Measurements from ENCODE around the gene TBL1XR1. TPM values are rescaled to one million over a fixed set of nuclear protein-coding genes. Genes with fewer than 3 reads are reported as not detected.

Gene TBL1XR1
- total RNA-seq, 4 donors from 2014 or later = 66.0 to 79.8 (median 72.4) TPM

- Histone ChIP-seq H3K27ac (no peak overlapping the region), H3K4me1 (peaks cover 11 to 92% (median 18%) of the 10 kb centered on the region in 3 donors), H3K4me3 (no peak overlapping the region), H3K9me3 (no peaks in the 10 kb centered on the region), H3K36me3 (no peaks in the 10 kb centered on the region), H3K27me3 (no peaks in the 10 kb centered on the region)
- WGBS, 2 donors = 61 to 71% methylated on average over 7 of the region's 7 CpGs
- no peak for DNase-seq
- TF ChIP-seq CTCF (IDR thresholded peaks at IDR 0.05) (no peak), POLR2A (IDR thresholded peaks at IDR 0.05) (no peak)
- intact Hi-C loops (cut with DNase I) = no loop called here
Observed at GRCh38 chr3:177106184-177106583, 91.1 kb downstream of the TBL1XR1 start.

GRCh38 chr3:177105623-177106022 is 91.7 kb downstream of the TBL1XR1 start:
- Histone ChIP-seq H3K27ac (no peak overlapping the region), H3K4me3 (no peak overlapping the region), H3K27me3 (no peaks in the 10 kb centered on the region), H3K9me3 (no peaks in the 10 kb centered on the region), H3K4me1 (peaks cover 11 to 87% (median 18%) of the 10 kb centered on the region in 3 donors), H3K36me3 (no peaks in the 10 kb centered on the region)
- 75 to 85% methylated on average over 3 to 4 of the region's 4 CpGs for WGBS, 2 donors
- DNase-seq = no peak
- intact Hi-C loops (cut with DNase I) = no loop called here
- TF ChIP-seq CTCF (IDR thresholded peaks at IDR 0.05) (no peak), POLR2A (IDR thresholded peaks at IDR 0.05) (no peak)

GRCh38 chr3:177104299-177104992 is 92.8 kb downstream of the TBL1XR1 start:
- no peak overlapping the region for H3K4me3 ChIP-seq
- peaks cover 2 to 75% (median 12%) of the 10 kb centered on the region in 3 donors for H3K4me1 ChIP-seq
- no peak overlapping the region for H3K27ac ChIP-seq
- H3K9me3 ChIP-seq = no peaks in the 10 kb centered on the region
- no peaks in the 10 kb centered on the region for H3K27me3 ChIP-seq
- intact Hi-C loops (cut with DNase I) = no loop called here
- 85 to 86% methylated on average over 6 of the region's 6 CpGs for WGBS, 2 donors
- H3K36me3 ChIP-seq = no peaks in the 10 kb centered on the region
- DNase-seq = no peak
- TF ChIP-seq CTCF (IDR thresholded peaks at IDR 0.05) = no peak
- TF ChIP-seq POLR2A (IDR thresholded peaks at IDR 0.05) = no peak

- TF ChIP-seq CTCF (IDR thresholded peaks at IDR 0.05) = no peak
- TF ChIP-seq POLR2A (IDR thresholded peaks at IDR 0.05) = no peak
- intact Hi-C loops (cut with DNase I) = no loop called here
- H3K4me1 ChIP-seq = peaks cover 0 to 56% (median 6%) of the 10 kb centered on the region in 3 donors
- H3K36me3 ChIP-seq = no peaks in the 10 kb centered on the region
- no peak for DNase-seq
- no peaks in the 10 kb centered on the region for H3K27me3 ChIP-seq
- H3K27ac ChIP-seq = no peak overlapping the region
- H3K4me3 ChIP-seq = no peak overlapping the region
- no peaks in the 10 kb centered on the region for H3K9me3 ChIP-seq
- 45 to 60% methylated on average over 3 of the region's 3 CpGs for WGBS, 2 donors
Observed at GRCh38 chr3:177102553-177102952, 94.7 kb downstream of the TBL1XR1 start.

- no peaks in the 10 kb centered on the region for H3K27me3 ChIP-seq
- intact Hi-C loops (cut with DNase I) = no loop called here
- no peak overlapping the region for H3K4me3 ChIP-seq
- TF ChIP-seq POLR2A (IDR thresholded peaks at IDR 0.05) (no peak), CTCF (IDR thresholded peaks at IDR 0.05) (no peak)
- WGBS, 2 donors = 70 to 75% methylated on average over 2 of the region's 2 CpGs
- H3K36me3 ChIP-seq = peaks cover 0 to 6% (median 0%) of the 10 kb centered on the region in 3 donors
- H3K9me3 ChIP-seq = no peaks in the 10 kb centered on the region
- no peak overlapping the region for H3K27ac ChIP-seq
- H3K4me1 ChIP-seq = peaks cover 0 to 27% (median 0%) of the 10 kb centered on the region in 3 donors
- no peak for DNase-seq
Observed at GRCh38 chr3:177098551-177098950, 98.7 kb downstream of the TBL1XR1 start.
